Naive thymus-derived CD4-positive, alpha-beta T cell (primary cell): ENCODE results near the gene CIBAR2. TPM values are rescaled to one million over a fixed set of nuclear protein-coding genes. Genes with fewer than 3 reads are reported as not detected.

ENCODE experiments used
- ATAC-seq: fragments of 150-1000 bp; cut with Tn5 transposase; 2 replicates; pipeline ENCODE4 v1.10.0; 2021; ENCODE audit warnings: mild to moderate bottlenecking, moderate library complexity
- CTCF ChIA-PET: fragments of 350-600 bp; sonication (Branson Sonifier 250); formaldehyde crosslinking; loops from one replicate; lab custom pipeline; 2021; ENCODE audit warnings: antibody characterized with exemption; lab: Charles Lee
- POLR2A ChIA-PET: fragments of 350-600 bp; sonication (Branson Sonifier 250); formaldehyde crosslinking; loops from one replicate; lab custom pipeline; 2021; ENCODE audit warnings: antibody characterized with exemption, inconsistent platforms; lab: Charles Lee
- DNase-seq, 9 donors: peaks; one replicate each; pipeline versions ENCODE4 v3.0.0 to v3.0.0-alpha.2; 2020 to 2022; ENCODE audit warnings: mixed read lengths in 1 of 9
- H3K27ac ChIP-seq: one replicate; pipeline ENCODE4 v1.7.0; 2013; ENCODE audit warnings: mild to moderate bottlenecking, low read depth, low read length, moderate library complexity
- H3K27me3 ChIP-seq, 2 donors: one replicate each; pipeline ENCODE4 v1.7.0; 2013; ENCODE audit warnings: low read length in 2 of 2, mild to moderate bottlenecking in 2 of 2, moderate library complexity in 2 of 2; ENCODE audit not compliant: control insufficient read depth in 2 of 2, insufficient read depth in 2 of 2
- H3K36me3 ChIP-seq, 3 experiments: 1 replicate in 2 of 3; 2 replicates in 1 of 3; pipeline ENCODE4 v1.7.0; 2013; ENCODE audit warnings: low read length in 3 of 3, mild to moderate bottlenecking in 3 of 3, moderate library complexity in 1 of 3; ENCODE audit not compliant: insufficient read depth in 3 of 3, control insufficient read depth in 2 of 3
- H3K4me1 ChIP-seq, 2 donors: one replicate each; pipeline ENCODE4 v1.7.0; 2013; ENCODE audit warnings: low read length in 2 of 2, mild to moderate bottlenecking in 2 of 2, moderate library complexity in 1 of 2; ENCODE audit not compliant: control insufficient read depth in 2 of 2, insufficient read depth in 2 of 2
- H3K4me3 ChIP-seq: 2 replicates; pipeline ENCODE4 v1.7.0; 2013; ENCODE audit warnings: mild to moderate bottlenecking, low read length
- H3K9me3 ChIP-seq, 3 experiments: 1 replicate in 2 of 3; 2 replicates in 1 of 3; pipeline ENCODE4 v1.7.0; 2013; ENCODE audit warnings: low read length in 3 of 3; ENCODE audit not compliant: control insufficient read depth in 2 of 3
- H3K27ac Mint-ChIP-seq, 9 donors: one replicate each; pipeline ENCODE4 v1.8.0; 2020 to 2022; ENCODE audit warnings: mixed read lengths in 9 of 9, mild to moderate bottlenecking in 8 of 9, moderate library complexity in 5 of 9, inconsistent platforms in 2 of 9
- H3K27me3 Mint-ChIP-seq, 5 donors: one replicate each; pipeline ENCODE4 v1.8.0; 2021 to 2022; ENCODE audit warnings: mixed read lengths in 5 of 5, mild to moderate bottlenecking in 1 of 5
- H3K36me3 Mint-ChIP-seq, 5 donors: one replicate each; pipeline ENCODE4 v1.8.0; 2020 to 2022; ENCODE audit warnings: mixed read lengths in 5 of 5, mild to moderate bottlenecking in 3 of 5, inconsistent platforms in 1 of 5
- H3K4me1 Mint-ChIP-seq, 7 donors: one replicate each; pipeline ENCODE4 v1.8.0; 2020 to 2022; ENCODE audit warnings: mixed read lengths in 7 of 7, mild to moderate bottlenecking in 3 of 7, inconsistent platforms in 1 of 7
- H3K4me3 Mint-ChIP-seq, 10 donors: one replicate each; pipeline ENCODE4 v1.8.0; 2020 to 2022; ENCODE audit warnings: mild to moderate bottlenecking in 10 of 10, mixed read lengths in 10 of 10, moderate library complexity in 6 of 10, inconsistent platforms in 2 of 10
- H3K9me3 Mint-ChIP-seq, 11 donors: one replicate each; pipeline ENCODE4 v1.8.0; 2020 to 2022; ENCODE audit warnings: mixed read lengths in 11 of 11, mild to moderate bottlenecking in 4 of 11, inconsistent platforms in 1 of 11, moderate library complexity in 1 of 11
- intact Hi-C, 2 donors: fragments of 100-400 bp; cut with micrococcal nuclease; formaldehyde crosslinking; loops; one replicate each; pipeline ENCODE4 v1.15.1; 2023
- polyA plus RNA-seq, 2 donors: library from polyadenylated mRNA; unstranded; fragments of 300-500 nt; fragmentation: Illumina TruSeq; gene quantifications; one replicate each; pipeline ENCODE4 v1.2.3, GENCODE V29; 2021
- total RNA-seq, 6 experiments: library from RNA in 5 of 6; stranded (reverse) in 5 of 6; gene quantifications; 1 replicate in 5 of 6; 2 replicates in 1 of 6; pipeline ENCODE4 v1.2.3 and lab custom pipeline; 2021 to 2026

Gene CIBAR2
- total and polyA plus RNA-seq, 7 experiments from 2014 or later = not detected

- Histone ChIP-seq H3K4me1 (peaks cover 3 to 10% of the 10 kb centered on the region in 2 donors), H3K27me3 (no peaks in the 10 kb centered on the region), H3K27ac (no peak overlapping the region), H3K36me3 (no peaks in the 10 kb centered on the region), H3K9me3 (no peaks in the 10 kb centered on the region), H3K4me3 (no peak overlapping the region)
- Mint-ChIP-seq H3K9me3 (peaks cover 0 to 2% (median 0%) of the 10 kb centered on the region in 11 donors), H3K27me3 (no peaks in the 10 kb centered on the region), H3K36me3 (no peaks in the 10 kb centered on the region), H3K4me1 (peaks cover 2 to 17% (median 11%) of the 10 kb centered on the region in 7 donors), H3K4me3 (peak overlapping the region in 1 of 10 donors; percentile 28), H3K27ac (peak overlapping the region in 4 of 9 donors; percentile 28 to 47 (median 32))
- ChIA-PET POLR2A (no interaction called here), CTCF (interaction anchor here (0.6 kb wide), 1 partner anchor 90 kb away, joined by 7 read pairs; no protein-coding TSS in a partner anchor)
- intact Hi-C loops = no loop called here
- no peak for ATAC-seq
- DNase-seq = no peak
Measured at GRCh38 chr16:85113168-85113733, 979 bp upstream of the CIBAR2 start.

DNA sequence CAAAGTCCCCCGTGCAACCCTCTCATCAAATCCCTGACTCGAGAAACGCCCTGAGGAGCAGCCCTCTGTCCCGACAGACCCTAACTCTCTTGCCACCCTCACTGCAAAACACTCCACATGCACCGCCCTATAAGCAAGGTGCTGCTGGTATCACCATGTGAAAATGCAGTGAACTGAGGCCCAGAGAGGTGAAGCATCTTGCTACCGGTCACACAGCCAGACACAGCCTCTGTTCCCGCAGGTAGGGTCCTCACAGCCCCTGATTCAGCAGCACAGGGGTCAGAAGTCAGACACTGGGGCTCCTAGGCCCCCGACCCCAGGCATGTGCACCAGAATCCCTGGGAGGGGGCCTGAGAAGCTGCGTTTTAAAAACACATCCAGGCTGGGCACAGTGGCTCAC, 1.1 kb downstream of the CIBAR2 start:
- H3K27me3 ChIP-seq = no peaks in the 10 kb centered on the region
- H3K9me3 Mint-ChIP-seq = no peaks in the 10 kb centered on the region
- ChIA-PET POLR2A (no interaction called here), CTCF (no interaction called here)
- H3K9me3 ChIP-seq = no peaks in the 10 kb centered on the region
- no peak overlapping the region for H3K4me3 Mint-ChIP-seq
- no peak overlapping the region for H3K4me3 ChIP-seq
- peaks cover 6 to 14% (median 8%) of the 10 kb centered on the region in 7 donors for H3K4me1 Mint-ChIP-seq
- DNase-seq = no peak
- H3K27me3 Mint-ChIP-seq = no peaks in the 10 kb centered on the region
- ATAC-seq = no peak
- H3K36me3 ChIP-seq = no peaks in the 10 kb centered on the region
- intact Hi-C loops = no loop called here
- no peak overlapping the region for H3K27ac ChIP-seq
- H3K27ac Mint-ChIP-seq = peak overlapping the region in 4 of 9 donors; percentile 27 to 80 (median 63)
- no peaks in the 10 kb centered on the region for H3K36me3 Mint-ChIP-seq
- peaks cover 3 to 10% of the 10 kb centered on the region in 2 donors for H3K4me1 ChIP-seq

DNA sequence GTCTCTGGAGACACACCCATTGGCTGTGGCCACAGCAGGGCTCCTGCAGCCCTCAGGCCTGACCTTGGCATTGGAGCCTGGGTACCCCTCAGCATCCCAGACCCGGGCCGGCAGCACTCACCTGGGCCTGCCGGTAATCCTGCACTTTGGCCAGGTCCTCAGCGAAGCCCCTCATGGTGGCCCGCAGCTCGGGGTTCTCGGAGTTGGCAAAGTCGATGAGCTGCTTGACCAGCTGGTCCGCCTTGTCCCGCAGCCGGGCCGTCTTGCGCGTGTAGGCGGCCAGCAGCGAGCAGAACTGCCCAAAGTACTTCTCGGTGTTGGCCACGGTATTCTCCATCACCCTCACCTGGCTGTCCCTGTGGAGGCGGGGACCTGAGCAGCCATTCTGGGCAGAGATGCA, 2.2 kb downstream of the CIBAR2 start:
- H3K27ac Mint-ChIP-seq = peak overlapping the region in 1 of 9 donors; percentile 65
- intact Hi-C loops = no loop called here
- Histone ChIP-seq H3K27me3 (no peaks in the 10 kb centered on the region), H3K4me3 (no peak overlapping the region), H3K4me1 (peaks cover 9 to 10% of the 10 kb centered on the region in 2 donors), H3K27ac (no peak overlapping the region), H3K9me3 (no peaks in the 10 kb centered on the region), H3K36me3 (no peaks in the 10 kb centered on the region)
- no peak for DNase-seq
- ATAC-seq = no peak
- no peaks in the 10 kb centered on the region for H3K9me3 Mint-ChIP-seq
- no peaks in the 10 kb centered on the region for H3K27me3 Mint-ChIP-seq
- ChIA-PET POLR2A (no interaction called here), CTCF (no interaction called here)
- H3K4me1 Mint-ChIP-seq = peaks cover 6 to 21% (median 14%) of the 10 kb centered on the region in 7 donors
- no peaks in the 10 kb centered on the region for H3K36me3 Mint-ChIP-seq
- H3K4me3 Mint-ChIP-seq = no peak overlapping the region

- Histone ChIP-seq H3K27me3 (no peaks in the 10 kb centered on the region), H3K27ac (no peak overlapping the region), H3K4me3 (no peak overlapping the region), H3K9me3 (no peaks in the 10 kb centered on the region), H3K36me3 (no peaks in the 10 kb centered on the region), H3K4me1 (peaks cover 26 to 31% of the 10 kb centered on the region in 2 donors)
- ChIA-PET CTCF (no interaction called here), POLR2A (no interaction called here)
- ATAC-seq (no peak), DNase-seq (no peak)
- Mint-ChIP-seq H3K9me3 (no peaks in the 10 kb centered on the region), H3K27me3 (no peaks in the 10 kb centered on the region), H3K4me3 (no peak overlapping the region), H3K4me1 (peaks cover 16 to 38% (median 34%) of the 10 kb centered on the region in 7 donors), H3K27ac (peak overlapping the region in 5 of 9 donors; percentile 14 to 43 (median 30)), H3K36me3 (no peaks in the 10 kb centered on the region)
- intact Hi-C loops = no loop called here
Measured at GRCh38 chr16:85107532-85107931, 4.7 kb downstream of the CIBAR2 start.

DNA sequence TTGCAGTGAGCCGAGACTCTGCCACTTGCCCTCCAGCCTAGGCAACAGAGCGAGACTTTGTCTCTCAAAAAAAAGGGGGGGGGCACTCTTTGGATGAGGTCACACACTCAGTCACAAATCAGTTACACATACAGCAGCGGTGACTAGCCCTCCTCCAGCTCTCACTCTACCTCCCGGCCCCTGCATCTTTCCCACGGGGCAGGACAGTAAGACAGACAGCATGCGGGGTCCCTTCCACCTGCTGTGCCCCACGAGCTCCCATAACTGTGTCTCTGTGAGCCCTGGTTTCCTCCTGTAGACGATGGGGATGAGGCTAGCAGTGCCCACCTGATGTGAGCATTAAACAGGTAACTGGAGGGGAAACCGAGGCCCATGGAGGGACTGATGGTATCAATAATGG, 5.2 kb downstream of the CIBAR2 start:
- CTCF ChIA-PET = no interaction called here
- POLR2A ChIA-PET = no interaction called here
- H3K9me3 ChIP-seq = no peaks in the 10 kb centered on the region
- DNase-seq = no peak
- H3K4me1 ChIP-seq = peaks cover 26 to 35% of the 10 kb centered on the region in 2 donors
- ATAC-seq = no peak
- H3K4me3 ChIP-seq = no peak overlapping the region
- Mint-ChIP-seq H3K4me1 (peaks cover 16 to 42% (median 38%) of the 10 kb centered on the region in 7 donors), H3K9me3 (no peaks in the 10 kb centered on the region), H3K36me3 (no peaks in the 10 kb centered on the region), H3K27me3 (no peaks in the 10 kb centered on the region), H3K4me3 (no peak overlapping the region), H3K27ac (peak overlapping the region in 5 of 9 donors; percentile 19 to 43 (median 30))
- intact Hi-C loops = no loop called here
- no peak overlapping the region for H3K27ac ChIP-seq
- H3K36me3 ChIP-seq = no peaks in the 10 kb centered on the region
- no peaks in the 10 kb centered on the region for H3K27me3 ChIP-seq

DNA sequence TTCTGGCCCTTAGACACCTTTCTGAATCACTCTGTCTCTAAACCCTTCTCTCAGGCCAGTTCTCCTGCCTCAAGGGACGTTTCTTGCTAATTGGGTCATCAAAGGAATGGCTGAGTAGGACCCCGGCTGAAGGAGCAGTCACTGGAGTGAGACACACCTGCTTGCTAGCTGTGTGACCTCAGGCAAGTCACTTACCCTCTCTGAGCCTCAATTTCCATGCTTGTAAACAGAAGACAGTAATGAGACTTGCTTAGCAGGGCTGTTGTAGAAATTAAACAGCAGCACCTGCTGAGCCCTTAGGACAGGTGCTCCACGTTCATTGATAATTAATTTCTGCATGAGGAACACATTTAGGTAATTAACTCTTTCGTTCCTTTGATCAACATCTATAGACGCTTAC, 6.8 kb downstream of the CIBAR2 start:
- intact Hi-C loops = loop anchor here in 1 of 2 donors (1.0 kb wide), 1 partner anchor 10 kb away; no protein-coding TSS in a partner anchor
- no peak overlapping the region for H3K4me3 ChIP-seq
- H3K4me3 Mint-ChIP-seq = peak overlapping the region in 5 of 10 donors; percentile 56 to 79 (median 70)
- ChIA-PET POLR2A (interaction anchor here (0.6 to 1.9 kb wide), 6 partner anchors 9 to 466 kb away, joined by 3 to 7 read pairs (median 4); partner anchors contain the start of gene KIAA0513), CTCF (interaction anchor here (0.6 to 2.1 kb wide), 7 partner anchors 9 to 138 kb away, joined by 3 to 9 read pairs (median 7); partner anchors contain the start of gene KIAA0513)
- no peaks in the 10 kb centered on the region for H3K27me3 ChIP-seq
- peak overlapping the region; percentile 49 for H3K27ac ChIP-seq
- H3K4me1 ChIP-seq = peaks cover 26 to 37% of the 10 kb centered on the region in 2 donors
- no peak for ATAC-seq
- H3K9me3 Mint-ChIP-seq = no peaks in the 10 kb centered on the region
- no peaks in the 10 kb centered on the region for H3K36me3 ChIP-seq
- peak overlapping the region; percentile 54 to 96 (median 90) for H3K27ac Mint-ChIP-seq
- H3K27me3 Mint-ChIP-seq = no peaks in the 10 kb centered on the region
- no peaks in the 10 kb centered on the region for H3K36me3 Mint-ChIP-seq
- H3K9me3 ChIP-seq = no peaks in the 10 kb centered on the region
- no peak for DNase-seq
- peaks cover 16 to 50% (median 47%) of the 10 kb centered on the region in 7 donors for H3K4me1 Mint-ChIP-seq
